ENCODE measurements around the gene EHMT1. TPM values are rescaled to one million over a fixed set of nuclear protein-coding genes. Genes with fewer than 3 reads are reported as not detected.
"Not testable (repeated sequence)": the region's sequence is repeated elsewhere in the genome, so short reads cannot be mapped to it uniquely, and the experiment has no call there.

The EHMT1 gene
- polyA plus RNA-seq, 10 donors, result 35.8 to 56.6 (median 46.2) TPM

GRCh38 chr9:137590123-137590468 is 28.7 kb upstream of the EHMT1 start:
- no peak for DNase-seq

- peak; percentile 92 to 95 (median 94) for DNase-seq
These were observed 28.1 kb upstream of the EHMT1 start, which contains the start of gene ZMYND19 for GRCh38 chr9:137590469-137591383. ZMYND19 (minus strand) TSS chr9:137590512; CDS start chr9:137590263, 249 bp downstream.

- DNase-seq, result no peak
These were observed 26.0 kb upstream of the EHMT1 start for GRCh38 chr9:137592767-137593166.

GRCh38 chr9:137593176-137593575 is 25.6 kb upstream of the EHMT1 start:
- no peak for DNase-seq

GRCh38 chr9:137596577-137596976 is 22.2 kb upstream of the EHMT1 start:
- DNase-seq, result not testable (repeated sequence)

- DNase-seq, result no peak
These were observed 19.9 kb upstream of the EHMT1 start for GRCh38 chr9:137598943-137599342.

GRCh38 chr9:137602661-137603060 is 16.1 kb upstream of the EHMT1 start:
- no peak for DNase-seq

GRCh38 chr9:137603879-137604278 is 14.9 kb upstream of the EHMT1 start:
- no peak for DNase-seq

- no peak for DNase-seq
These were observed 14.3 kb upstream of the EHMT1 start for GRCh38 chr9:137604345-137605086.

- peak; percentile 87 to 89 (median 88) for DNase-seq
These were observed 13.4 kb upstream of the EHMT1 start, which contains the start of gene ARRDC1 for GRCh38 chr9:137605121-137606004. ARRDC1 (plus strand) TSS chr9:137605686; CDS start chr9:137605718, 32 bp downstream.

GRCh38 chr9:137606005-137606621 is 12.7 kb upstream of the EHMT1 start:
- DNase-seq, result no peak

GRCh38 chr9:137606734-137607138 is 12.1 kb upstream of the EHMT1 start:
- no peak for DNase-seq

GRCh38 chr9:137607141-137607857 is 11.5 kb upstream of the EHMT1 start:
- DNase-seq, result no peak

- no peak for DNase-seq
These were observed 7.9 kb upstream of the EHMT1 start for GRCh38 chr9:137610944-137611343.

GRCh38 chr9:137611623-137612609 is 6.9 kb upstream of the EHMT1 start:
- no peak for DNase-seq

- DNase-seq, result no peak
These were observed 6.1 kb upstream of the EHMT1 start for GRCh38 chr9:137612741-137613142.

GRCh38 chr9:137613259-137613658 is 5.5 kb upstream of the EHMT1 start:
- DNase-seq, result no peak

- no peak for DNase-seq
These were observed 4.9 kb upstream of the EHMT1 start for GRCh38 chr9:137613738-137614523.

Measured in muscle of back (tissue), 11 donors.